Anterior cingulate cortex (tissue), 58 donors: ENCODE data around the gene MAGI3.
"Not testable (repeated sequence)": the region's sequence is repeated elsewhere in the genome, so short reads cannot be mapped to it uniquely, and the experiment has no call there.

Experiments
- DNase-seq, 58 donors: peaks; one replicate each; lab custom pipeline; 2025; lab: John Stamatoyannopoulos, UW

The MAGI3 gene

GRCh38 chr1:113438505-113439276 lies 48.4 kb downstream of the MAGI3 start:
- no peak for DNase-seq

GRCh38 chr1:113439277-113439670 lies 49.0 kb downstream of the MAGI3 start:
- no peak for DNase-seq

GRCh38 chr1:113442131-113442530 lies 51.8 kb downstream of the MAGI3 start:
- DNase-seq, result no peak

GRCh38 chr1:113444857-113445256 lies 54.5 kb downstream of the MAGI3 start:
- no peak for DNase-seq

GRCh38 chr1:113451710-113452109 lies 61.4 kb downstream of the MAGI3 start:
- no peak for DNase-seq

- DNase-seq, result peak in 5 of 58 donors; percentile 0 to 3 (median 3)
Measured at GRCh38 chr1:113452921-113453770, 62.8 kb downstream of the MAGI3 start.

GRCh38 chr1:113453771-113454083 lies 63.4 kb downstream of the MAGI3 start:
- no peak for DNase-seq

- DNase-seq, result no peak
Measured at GRCh38 chr1:113455374-113455773, 65.1 kb downstream of the MAGI3 start.

- peak in 3 of 58 donors; percentile 0 to 2 (median 1) for DNase-seq
Measured at GRCh38 chr1:113456967-113457366, 66.7 kb downstream of the MAGI3 start.

GRCh38 chr1:113459279-113459678 lies 69.0 kb downstream of the MAGI3 start:
- no peak for DNase-seq

- DNase-seq, result no peak
Measured at GRCh38 chr1:113467991-113468390, 77.7 kb downstream of the MAGI3 start.

GRCh38 chr1:113478427-113479195 lies 88.3 kb downstream of the MAGI3 start:
- not testable (repeated sequence) for DNase-seq

- DNase-seq, result no peak
Measured at GRCh38 chr1:113479713-113480676, 89.7 kb downstream of the MAGI3 start.

GRCh38 chr1:113485131-113485530 lies 94.8 kb downstream of the MAGI3 start:
- DNase-seq, result not testable (repeated sequence)

GRCh38 chr1:113488576-113489177 lies 98.4 kb downstream of the MAGI3 start:
- no peak for DNase-seq

GRCh38 chr1:113490384-113490783 lies 100.1 kb downstream of the MAGI3 start:
- DNase-seq, result no peak

- DNase-seq, result no peak
Measured at GRCh38 chr1:113493533-113493932, 103.2 kb downstream of the MAGI3 start.

GRCh38 chr1:113505357-113505756 lies 115.0 kb downstream of the MAGI3 start:
- no peak for DNase-seq

GRCh38 chr1:113507552-113508214 lies 117.4 kb downstream of the MAGI3 start:
- DNase-seq, result no peak
